ENCODE measurements around the gene VLDLR.

The VLDLR gene

GRCh38 chr9:2686911-2687310 is 65.3 kb downstream of the VLDLR start:
- no peaks in the 10 kb centered on the region for H3K27me3 ChIP-seq (ENCODE audit: insufficient read depth, poor library complexity, severe bottlenecking)
- no peak overlapping the region for H3K27ac ChIP-seq (replicated peaks)
- no peak for DNase-seq (ENCODE audit: low read depth in 1 of 2, low spot score in 1 of 2)
- no peak overlapping the region for H3K4me3 ChIP-seq (replicated peaks; ENCODE audit: insufficient read depth, low read length)
- no peak for TF ChIP-seq GABPA (IDR thresholded peaks at IDR 0.05; ENCODE audit: low read depth)
- TF ChIP-seq, protein P1, sequence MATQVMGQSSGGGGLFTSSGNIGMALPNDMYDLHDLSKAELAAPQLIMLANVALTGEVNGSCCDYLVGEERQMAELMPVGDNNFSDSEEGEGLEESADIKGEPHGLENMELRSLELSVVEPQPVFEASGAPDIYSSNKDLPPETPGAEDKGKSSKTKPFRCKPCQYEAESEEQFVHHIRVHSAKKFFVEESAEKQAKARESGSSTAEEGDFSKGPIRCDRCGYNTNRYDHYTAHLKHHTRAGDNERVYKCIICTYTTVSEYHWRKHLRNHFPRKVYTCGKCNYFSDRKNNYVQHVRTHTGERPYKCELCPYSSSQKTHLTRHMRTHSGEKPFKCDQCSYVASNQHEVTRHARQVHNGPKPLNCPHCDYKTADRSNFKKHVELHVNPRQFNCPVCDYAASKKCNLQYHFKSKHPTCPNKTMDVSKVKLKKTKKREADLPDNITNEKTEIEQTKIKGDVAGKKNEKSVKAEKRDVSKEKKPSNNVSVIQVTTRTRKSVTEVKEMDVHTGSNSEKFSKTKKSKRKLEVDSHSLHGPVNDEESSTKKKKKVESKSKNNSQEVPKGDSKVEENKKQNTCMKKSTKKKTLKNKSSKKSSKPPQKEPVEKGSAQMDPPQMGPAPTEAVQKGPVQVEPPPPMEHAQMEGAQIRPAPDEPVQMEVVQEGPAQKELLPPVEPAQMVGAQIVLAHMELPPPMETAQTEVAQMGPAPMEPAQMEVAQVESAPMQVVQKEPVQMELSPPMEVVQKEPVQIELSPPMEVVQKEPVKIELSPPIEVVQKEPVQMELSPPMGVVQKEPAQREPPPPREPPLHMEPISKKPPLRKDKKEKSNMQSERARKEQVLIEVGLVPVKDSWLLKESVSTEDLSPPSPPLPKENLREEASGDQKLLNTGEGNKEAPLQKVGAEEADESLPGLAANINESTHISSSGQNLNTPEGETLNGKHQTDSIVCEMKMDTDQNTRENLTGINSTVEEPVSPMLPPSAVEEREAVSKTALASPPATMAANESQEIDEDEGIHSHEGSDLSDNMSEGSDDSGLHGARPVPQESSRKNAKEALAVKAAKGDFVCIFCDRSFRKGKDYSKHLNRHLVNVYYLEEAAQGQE (IDR thresholded peaks at IDR 0.05; ENCODE audit: insufficient replicate concordance, low read depth), result no peak
- TF ChIP-seq, protein P2, sequence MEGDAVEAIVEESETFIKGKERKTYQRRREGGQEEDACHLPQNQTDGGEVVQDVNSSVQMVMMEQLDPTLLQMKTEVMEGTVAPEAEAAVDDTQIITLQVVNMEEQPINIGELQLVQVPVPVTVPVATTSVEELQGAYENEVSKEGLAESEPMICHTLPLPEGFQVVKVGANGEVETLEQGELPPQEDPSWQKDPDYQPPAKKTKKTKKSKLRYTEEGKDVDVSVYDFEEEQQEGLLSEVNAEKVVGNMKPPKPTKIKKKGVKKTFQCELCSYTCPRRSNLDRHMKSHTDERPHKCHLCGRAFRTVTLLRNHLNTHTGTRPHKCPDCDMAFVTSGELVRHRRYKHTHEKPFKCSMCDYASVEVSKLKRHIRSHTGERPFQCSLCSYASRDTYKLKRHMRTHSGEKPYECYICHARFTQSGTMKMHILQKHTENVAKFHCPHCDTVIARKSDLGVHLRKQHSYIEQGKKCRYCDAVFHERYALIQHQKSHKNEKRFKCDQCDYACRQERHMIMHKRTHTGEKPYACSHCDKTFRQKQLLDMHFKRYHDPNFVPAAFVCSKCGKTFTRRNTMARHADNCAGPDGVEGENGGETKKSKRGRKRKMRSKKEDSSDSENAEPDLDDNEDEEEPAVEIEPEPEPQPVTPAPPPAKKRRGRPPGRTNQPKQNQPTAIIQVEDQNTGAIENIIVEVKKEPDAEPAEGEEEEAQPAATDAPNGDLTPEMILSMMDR (IDR thresholded peaks at IDR 0.05; ENCODE audit: insufficient read depth, low read length), result no peak
- TF ChIP-seq SPI1 (IDR thresholded peaks at IDR 0.05; ENCODE audit: borderline replicate concordance, low read depth), result no peak
- TF ChIP-seq POLR2AphosphoS5 (IDR thresholded peaks at IDR 0.05; ENCODE audit: low read depth), result no peak

- DNase-seq (ENCODE audit: low read depth in 1 of 2, low spot score in 1 of 2), result no peak
- Histone ChIP-seq H3K27me3 (ENCODE audit: insufficient read depth, poor library complexity, severe bottlenecking) (no peaks in the 10 kb centered on the region), H3K27ac (replicated peaks) (no peak overlapping the region), H3K4me3 (replicated peaks; ENCODE audit: insufficient read depth, low read length) (no peak overlapping the region)
- no peak for TF ChIP-seq SPI1 (IDR thresholded peaks at IDR 0.05; ENCODE audit: borderline replicate concordance, low read depth)
- no peak for TF ChIP-seq GABPA (IDR thresholded peaks at IDR 0.05; ENCODE audit: low read depth)
- no peak for TF ChIP-seq POLR2AphosphoS5 (IDR thresholded peaks at IDR 0.05; ENCODE audit: low read depth)
- TF ChIP-seq, protein P2 (IDR thresholded peaks at IDR 0.05; ENCODE audit: insufficient read depth, low read length), result no peak
- TF ChIP-seq, protein P1 (IDR thresholded peaks at IDR 0.05; ENCODE audit: insufficient replicate concordance, low read depth), result no peak
Measured at GRCh38 chr9:2688636-2689035, 67.0 kb downstream of the VLDLR start.

GRCh38 chr9:2691212-2691611 is 69.6 kb downstream of the VLDLR start:
- no peak for DNase-seq (ENCODE audit: low read depth in 1 of 2, low spot score in 1 of 2)
- Histone ChIP-seq H3K27ac (replicated peaks) (no peak overlapping the region), H3K4me3 (replicated peaks; ENCODE audit: insufficient read depth, low read length) (no peak overlapping the region), H3K27me3 (ENCODE audit: insufficient read depth, poor library complexity, severe bottlenecking) (no peaks in the 10 kb centered on the region)
- TF ChIP-seq, protein P2 (IDR thresholded peaks at IDR 0.05; ENCODE audit: insufficient read depth, low read length), result no peak
- no peak for TF ChIP-seq POLR2AphosphoS5 (IDR thresholded peaks at IDR 0.05; ENCODE audit: low read depth)
- TF ChIP-seq, protein P1 (IDR thresholded peaks at IDR 0.05; ENCODE audit: insufficient replicate concordance, low read depth), result no peak
- TF ChIP-seq SPI1 (IDR thresholded peaks at IDR 0.05; ENCODE audit: borderline replicate concordance, low read depth), result no peak
- no peak for TF ChIP-seq GABPA (IDR thresholded peaks at IDR 0.05; ENCODE audit: low read depth)

Measured in HL-60 (cell line).